Fibroblast of the conjunctiva (primary cell): ENCODE data around the gene CCL25.

Source experiments
- DNase-seq: peaks from one replicate; pipeline ENCODE4 v3.0.0-alpha.2; 2010; ENCODE audit warnings: low read depth

Gene CCL25

GRCh38 chr19:8110931-8111330 is 58.4 kb downstream of the CCL25 start:
- no peak for DNase-seq

- no peak for DNase-seq
Measured at GRCh38 chr19:8111376-8111775, 58.8 kb downstream of the CCL25 start.
